ENCODE data around the gene TMEM213. TPM values are rescaled to one million over a fixed set of nuclear protein-coding genes. Genes with fewer than 3 reads are reported as not detected.

TMEM213 gene
- total and polyA plus RNA-seq, 3 experiments from 2014 or later, result 0.05 TPM; not detected in 2

DNA sequence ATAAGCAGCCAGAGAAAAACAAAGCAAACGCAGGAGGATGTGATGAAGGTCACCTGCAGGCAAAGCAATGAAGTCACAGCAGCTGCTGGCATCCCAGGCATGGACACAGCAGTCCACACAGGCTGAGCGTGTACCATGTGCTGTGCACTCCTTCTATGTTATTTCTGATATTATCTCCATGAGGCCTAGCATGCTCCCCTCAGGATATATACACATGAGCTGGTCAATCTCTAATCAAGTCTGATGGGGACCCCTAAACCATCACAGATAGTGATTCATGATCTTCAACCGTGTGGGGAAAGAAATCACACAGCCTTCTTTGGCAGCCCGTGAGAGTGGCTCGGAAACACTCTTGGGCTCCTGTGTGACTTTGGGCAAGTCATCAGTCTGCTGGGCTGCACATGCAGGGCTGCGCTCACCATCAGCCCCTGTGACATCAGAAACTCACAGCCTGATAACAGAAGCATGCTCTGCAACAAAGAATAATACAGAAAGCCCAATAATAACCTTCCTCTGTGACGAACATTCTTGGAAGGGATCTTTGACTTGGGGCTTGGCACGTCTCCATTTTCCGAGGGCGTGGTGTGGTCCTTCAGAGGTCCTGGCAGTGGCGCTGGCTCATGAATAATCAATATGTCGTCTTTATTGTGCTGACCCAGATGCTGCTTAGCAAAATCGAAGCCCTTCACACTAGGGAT, 83.2 kb downstream of the TMEM213 start:
- Histone ChIP-seq H3K4me3 (ENCODE audit: low read length) (no peak overlapping the region), H3K9me3 (ENCODE audit: low read length) (no peaks in the 10 kb centered on the region), H3K27me3 (ENCODE audit: insufficient read depth, low read length, poor library complexity, severe bottlenecking) (no peaks in the 10 kb centered on the region), H3K27ac (ENCODE audit: low read depth, low read length) (no peak overlapping the region), H3K4me1 (ENCODE audit: insufficient read depth, low read length) (peaks cover 5% of the 10 kb centered on the region), H3K36me3 (ENCODE audit: insufficient read depth, low read length) (no peaks in the 10 kb centered on the region)
- Mint-ChIP-seq H3K9me3 (no peaks in the 10 kb centered on the region), H3K36me3 (no peaks in the 10 kb centered on the region), H3K27ac (no peak overlapping the region), H3K4me3 (no peak overlapping the region), H3K4me1 (peaks cover 6 to 19% (median 16%) of the 10 kb centered on the region in 3 donors), H3K27me3 (peaks cover 0 to 2% of the 10 kb centered on the region in 2 donors)
- no peak for DNase-seq
- POLR2A ChIA-PET, result no interaction called here
- CTCF ChIA-PET, result interaction anchor here (1.0 kb wide), 1 partner anchor 11 kb away, joined by 3 read pairs; no protein-coding TSS in a partner anchor

DNA sequence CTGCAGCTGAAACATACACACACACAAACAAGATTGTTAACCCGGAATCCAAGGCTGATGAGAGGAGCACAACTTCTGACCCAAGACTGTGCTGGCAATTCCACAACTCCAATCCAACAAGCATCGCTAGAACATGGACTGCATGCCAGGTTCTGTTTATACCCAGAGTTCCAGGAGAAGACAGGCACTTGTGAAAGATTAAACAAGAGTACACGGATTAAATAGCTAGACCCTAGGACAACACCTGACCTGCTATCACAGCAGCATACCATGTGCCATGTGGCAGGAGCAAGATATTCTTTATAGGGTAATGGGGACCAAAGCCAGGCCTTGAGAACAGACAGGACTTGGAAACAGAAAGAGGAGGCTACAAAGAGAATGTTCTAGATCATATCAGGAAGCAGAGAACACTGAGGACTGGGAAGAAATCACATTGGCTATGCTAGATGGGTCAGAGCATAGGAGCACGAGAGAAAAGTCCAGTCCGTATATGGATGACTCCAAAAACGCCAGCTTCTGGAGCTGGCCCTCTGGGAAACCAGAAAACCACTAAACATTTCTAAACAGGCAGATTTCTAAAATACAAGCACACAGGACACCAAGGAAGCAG, 83.9 kb downstream of the TMEM213 start:
- no peak overlapping the region for H3K4me3 ChIP-seq (ENCODE audit: low read length)
- peaks cover 0 to 2% of the 10 kb centered on the region in 2 donors for H3K27me3 Mint-ChIP-seq
- no peaks in the 10 kb centered on the region for H3K36me3 ChIP-seq (ENCODE audit: insufficient read depth, low read length)
- no peaks in the 10 kb centered on the region for H3K9me3 Mint-ChIP-seq
- no peaks in the 10 kb centered on the region for H3K9me3 ChIP-seq (ENCODE audit: low read length)
- POLR2A ChIA-PET, result no interaction called here
- H3K4me3 Mint-ChIP-seq, result no peak overlapping the region
- peak overlapping the region in 2 of 8 donors; percentile 5 to 28 for H3K27ac Mint-ChIP-seq
- CTCF ChIA-PET, result interaction anchor here (1.0 kb wide), 1 partner anchor 11 kb away, joined by 3 read pairs; no protein-coding TSS in a partner anchor
- peaks cover 4% of the 10 kb centered on the region for H3K4me1 ChIP-seq (ENCODE audit: insufficient read depth, low read length)
- H3K4me1 Mint-ChIP-seq, result peaks cover 4 to 17% (median 15%) of the 10 kb centered on the region in 3 donors
- no peaks in the 10 kb centered on the region for H3K36me3 Mint-ChIP-seq
- no peaks in the 10 kb centered on the region for H3K27me3 ChIP-seq (ENCODE audit: insufficient read depth, low read length, poor library complexity, severe bottlenecking)
- no peak overlapping the region for H3K27ac ChIP-seq (ENCODE audit: low read depth, low read length)
- DNase-seq, result no peak

DNA sequence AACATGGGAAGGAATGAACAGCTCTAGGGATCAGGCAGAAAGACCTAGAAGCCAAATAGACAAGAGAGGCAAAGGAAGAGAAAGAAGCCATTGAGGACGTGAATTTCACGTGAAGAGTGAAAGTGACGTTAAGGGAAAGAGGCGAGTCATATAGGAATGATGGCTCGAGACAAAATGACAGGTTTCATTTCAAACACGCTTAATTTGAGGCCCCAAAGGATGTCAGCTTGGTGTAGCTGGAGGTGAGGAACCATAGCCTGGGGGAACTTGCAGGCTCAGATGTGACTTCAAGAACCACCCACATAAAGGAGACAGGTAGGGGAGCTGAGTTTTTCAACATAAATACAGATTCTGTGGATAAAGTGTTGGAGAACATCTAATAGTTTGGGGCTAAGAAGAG, 84.5 kb downstream of the TMEM213 start:
- peaks cover 4 to 17% (median 16%) of the 10 kb centered on the region in 3 donors for H3K4me1 Mint-ChIP-seq
- no peak overlapping the region for H3K27ac ChIP-seq (ENCODE audit: low read depth, low read length)
- no peaks in the 10 kb centered on the region for H3K9me3 ChIP-seq (ENCODE audit: low read length)
- H3K27ac Mint-ChIP-seq, result peak overlapping the region in 2 of 8 donors; percentile 9 to 28
- H3K4me3 Mint-ChIP-seq, result peak overlapping the region in 1 of 7 donors; percentile 15
- H3K4me1 ChIP-seq (ENCODE audit: insufficient read depth, low read length), result peaks cover 4% of the 10 kb centered on the region
- no peak for DNase-seq
- no peaks in the 10 kb centered on the region for H3K36me3 Mint-ChIP-seq
- H3K27me3 Mint-ChIP-seq, result peaks cover 0 to 2% of the 10 kb centered on the region in 2 donors
- H3K36me3 ChIP-seq (ENCODE audit: insufficient read depth, low read length), result no peaks in the 10 kb centered on the region
- no peaks in the 10 kb centered on the region for H3K9me3 Mint-ChIP-seq
- ChIA-PET CTCF (interaction anchor here (1.0 kb wide), 1 partner anchor 10 kb away, joined by 3 read pairs; no protein-coding TSS in a partner anchor), POLR2A (no interaction called here)
- H3K27me3 ChIP-seq (ENCODE audit: insufficient read depth, low read length, poor library complexity, severe bottlenecking), result no peaks in the 10 kb centered on the region
- no peak overlapping the region for H3K4me3 ChIP-seq (ENCODE audit: low read length)

DNA sequence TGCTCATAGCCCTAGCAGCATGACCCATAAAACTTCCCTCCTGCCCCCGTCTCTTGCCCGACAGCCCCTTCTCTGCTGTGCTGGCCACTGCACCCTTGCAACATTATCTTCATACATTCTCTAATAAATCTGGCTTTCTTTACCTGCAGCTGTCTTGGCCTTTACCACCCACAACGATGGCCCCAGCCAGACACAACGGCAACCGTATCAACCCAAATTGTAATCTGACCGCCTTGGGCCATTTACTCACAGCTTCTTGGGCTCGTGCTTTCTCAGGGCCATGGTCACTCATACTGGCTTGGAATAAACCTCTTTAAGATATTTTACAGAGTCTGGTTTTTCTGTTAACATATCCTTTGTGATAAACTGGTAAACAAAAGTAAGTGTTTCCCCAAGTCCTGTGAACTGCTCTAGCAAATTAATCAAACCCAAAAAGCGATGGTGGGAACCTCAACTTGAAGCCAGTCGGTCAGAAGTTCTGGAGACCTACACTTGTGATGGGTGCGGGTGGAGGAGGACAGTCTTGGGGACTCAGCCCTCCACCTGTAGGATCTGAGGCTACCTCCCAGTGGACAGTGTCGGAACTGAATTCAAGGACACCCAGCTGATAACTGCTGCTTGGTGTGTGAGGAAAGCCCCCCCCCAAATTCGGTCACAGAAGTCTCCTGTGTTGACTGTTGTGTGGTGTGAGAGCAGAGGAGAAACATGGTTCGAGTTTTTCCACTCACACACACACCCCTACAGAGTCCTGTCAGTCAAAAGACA, 87.8 kb downstream of the TMEM213 start:
- peaks cover 5 to 24% (median 16%) of the 10 kb centered on the region in 3 donors for H3K4me1 Mint-ChIP-seq
- no peak for DNase-seq
- no peak overlapping the region for H3K4me3 ChIP-seq (ENCODE audit: low read length)
- no peaks in the 10 kb centered on the region for H3K9me3 Mint-ChIP-seq
- H3K4me1 ChIP-seq (ENCODE audit: insufficient read depth, low read length), result peaks cover 4% of the 10 kb centered on the region
- no peak overlapping the region for H3K27ac ChIP-seq (ENCODE audit: low read depth, low read length)
- no peaks in the 10 kb centered on the region for H3K36me3 Mint-ChIP-seq
- no peak overlapping the region for H3K4me3 Mint-ChIP-seq
- no peaks in the 10 kb centered on the region for H3K36me3 ChIP-seq (ENCODE audit: insufficient read depth, low read length)
- H3K27me3 ChIP-seq (ENCODE audit: insufficient read depth, low read length, poor library complexity, severe bottlenecking), result no peaks in the 10 kb centered on the region
- CTCF ChIA-PET, result interaction anchor here (0.8 to 4.3 kb wide), 24 partner anchors 9 to 242 kb away, joined by 3 to 47 read pairs (median 4); no protein-coding TSS in a partner anchor
- no peaks in the 10 kb centered on the region for H3K9me3 ChIP-seq (ENCODE audit: low read length)
- H3K27me3 Mint-ChIP-seq, result peaks cover 0 to 4% of the 10 kb centered on the region in 2 donors
- H3K27ac Mint-ChIP-seq, result no peak overlapping the region
- POLR2A ChIA-PET, result interaction anchor here (0.6 to 1.2 kb wide), 3 partner anchors 9 to 50 kb away, joined by 3 read pairs; no protein-coding TSS in a partner anchor

DNA sequence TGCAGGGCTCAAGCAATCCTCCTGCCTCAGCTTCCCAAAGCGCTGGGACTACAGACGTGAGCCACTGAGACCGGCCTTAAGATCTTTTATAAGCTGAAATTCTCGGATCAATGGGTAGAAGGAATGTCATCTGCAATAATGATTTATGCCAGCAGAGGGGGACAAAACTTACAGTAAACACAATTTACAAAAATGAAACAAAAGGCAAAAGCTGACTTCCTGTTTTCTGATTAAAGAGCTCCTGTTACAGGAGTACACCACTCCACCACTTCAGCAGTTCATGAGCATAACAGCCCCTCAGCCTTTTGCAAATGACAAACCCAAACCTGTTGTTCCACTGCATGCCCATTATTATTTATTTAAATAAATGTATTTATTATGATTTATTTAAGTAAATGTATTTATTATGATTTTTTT, 88.7 kb downstream of the TMEM213 start:
- no peaks in the 10 kb centered on the region for H3K9me3 Mint-ChIP-seq
- peaks cover 5 to 23% (median 16%) of the 10 kb centered on the region in 3 donors for H3K4me1 Mint-ChIP-seq
- no peak overlapping the region for H3K4me3 ChIP-seq (ENCODE audit: low read length)
- ChIA-PET CTCF (interaction anchor here (0.8 to 4.3 kb wide), 32 partner anchors 10 to 241 kb away, joined by 3 to 47 read pairs (median 4); partner anchors contain the start of gene KIAA1549), POLR2A (interaction anchor here (0.6 to 1.2 kb wide), 9 partner anchors 10 to 458 kb away, joined by 3 to 5 read pairs (median 3); no protein-coding TSS in a partner anchor)
- H3K36me3 Mint-ChIP-seq, result no peaks in the 10 kb centered on the region
- no peak overlapping the region for H3K27ac ChIP-seq (ENCODE audit: low read depth, low read length)
- peak overlapping the region in 6 of 8 donors; percentile 39 to 81 (median 76) for H3K27ac Mint-ChIP-seq
- peak overlapping the region in 3 of 7 donors; percentile 39 to 65 (median 52) for H3K4me3 Mint-ChIP-seq
- DNase-seq, result peak in 3 of 5 donors; percentile 24 to 72 (median 66)
- peaks cover 4% of the 10 kb centered on the region for H3K4me1 ChIP-seq (ENCODE audit: insufficient read depth, low read length)
- peaks cover 0 to 6% of the 10 kb centered on the region in 2 donors for H3K27me3 Mint-ChIP-seq
- no peaks in the 10 kb centered on the region for H3K27me3 ChIP-seq (ENCODE audit: insufficient read depth, low read length, poor library complexity, severe bottlenecking)
- H3K36me3 ChIP-seq (ENCODE audit: insufficient read depth, low read length), result no peaks in the 10 kb centered on the region
- no peaks in the 10 kb centered on the region for H3K9me3 ChIP-seq (ENCODE audit: low read length)

DNA sequence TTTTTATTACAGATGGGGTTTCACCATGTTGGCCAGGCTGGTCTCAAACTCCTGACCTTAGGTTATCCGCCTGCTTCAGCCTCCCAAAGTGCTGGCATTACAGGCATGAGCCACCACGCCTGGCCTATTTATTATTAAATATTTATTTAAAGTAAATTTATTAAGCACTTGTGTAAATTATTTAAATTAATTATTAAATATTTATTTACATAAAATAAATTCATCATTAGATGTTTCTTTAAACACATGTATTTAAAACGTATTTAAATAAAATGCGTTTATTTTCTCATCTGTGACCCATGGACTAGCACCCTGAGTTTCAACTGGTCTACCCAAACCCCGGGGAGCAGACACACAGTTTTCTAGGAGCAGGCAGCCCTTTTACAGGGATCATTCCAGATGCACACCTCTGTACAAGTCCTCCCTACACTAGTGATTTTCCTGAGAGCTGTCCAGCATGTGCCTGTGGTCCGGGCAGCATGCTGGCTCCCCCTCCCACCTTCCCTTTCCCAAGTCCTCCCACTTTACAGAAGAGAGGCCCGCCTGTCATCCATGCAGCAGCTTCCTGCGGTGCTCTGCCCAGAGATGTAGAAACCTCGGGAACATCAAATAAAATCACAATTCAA, 89.4 kb downstream of the TMEM213 start:
- Mint-ChIP-seq H3K36me3 (no peaks in the 10 kb centered on the region), H3K4me1 (peaks cover 5 to 16% (median 10%) of the 10 kb centered on the region in 3 donors), H3K4me3 (no peak overlapping the region), H3K27me3 (peaks cover 0 to 4% of the 10 kb centered on the region in 2 donors), H3K27ac (no peak overlapping the region), H3K9me3 (no peaks in the 10 kb centered on the region)
- Histone ChIP-seq H3K27me3 (ENCODE audit: insufficient read depth, low read length, poor library complexity, severe bottlenecking) (no peaks in the 10 kb centered on the region), H3K36me3 (ENCODE audit: insufficient read depth, low read length) (no peaks in the 10 kb centered on the region), H3K4me1 (ENCODE audit: insufficient read depth, low read length) (peaks cover 4% of the 10 kb centered on the region), H3K9me3 (ENCODE audit: low read length) (no peaks in the 10 kb centered on the region), H3K4me3 (ENCODE audit: low read length) (no peak overlapping the region), H3K27ac (ENCODE audit: low read depth, low read length) (no peak overlapping the region)
- CTCF ChIA-PET, result interaction anchor here (0.9 to 4.3 kb wide), 31 partner anchors 10 to 241 kb away, joined by 3 to 47 read pairs (median 5); partner anchors contain the start of gene KIAA1549
- no peak for DNase-seq
- POLR2A ChIA-PET, result interaction anchor here (0.6 to 1.2 kb wide), 5 partner anchors 11 to 457 kb away, joined by 3 to 5 read pairs (median 3); no protein-coding TSS in a partner anchor
